MM.1S (cell line): ENCODE data around the gene SLIT3.

ENCODE experiments used
- CTCF ChIP-seq: fragments of 300-600 bp; sonication (generic); IDR thresholded peaks from 2 replicates; pipeline ENCODE4 v1.5.1; 2016; ENCODE audit warnings: antibody characterized with exemption, low read length, mixed read lengths
- EZH2 ChIP-seq: fragments of 300-600 bp; sonication (generic); optimal IDR thresholded peaks from 2 replicates; pipeline ENCODE3; 2017; ENCODE audit warnings: low read depth, mild to moderate bottlenecking, antibody characterized with exemption, low read length, mixed read lengths
- EZH2phosphoT487 ChIP-seq: fragments of 300-600 bp; sonication (generic); IDR thresholded peaks from 2 replicates; pipeline ENCODE4 v1.6.1; 2018; ENCODE audit warnings: antibody characterized with exemption, low read length

GRCh38 chr5:169335806-169336205 lies 34.9 kb upstream of the SLIT3 start:
- TF ChIP-seq CTCF (no peak), EZH2phosphoT487 (no peak), EZH2 (no peak)
